HG03159 (cell line): Measurements from ENCODE around the gene ENPEP.

Experiments used
- ATAC-seq: cut with Tn5 transposase; IDR thresholded peaks from one replicate; pipeline ENCODE4 v1.9.1; 2021; ENCODE audit warnings: mild to moderate bottlenecking, moderate library complexity; ENCODE audit not compliant: unreplicated experiment

The ENPEP gene

DNA sequence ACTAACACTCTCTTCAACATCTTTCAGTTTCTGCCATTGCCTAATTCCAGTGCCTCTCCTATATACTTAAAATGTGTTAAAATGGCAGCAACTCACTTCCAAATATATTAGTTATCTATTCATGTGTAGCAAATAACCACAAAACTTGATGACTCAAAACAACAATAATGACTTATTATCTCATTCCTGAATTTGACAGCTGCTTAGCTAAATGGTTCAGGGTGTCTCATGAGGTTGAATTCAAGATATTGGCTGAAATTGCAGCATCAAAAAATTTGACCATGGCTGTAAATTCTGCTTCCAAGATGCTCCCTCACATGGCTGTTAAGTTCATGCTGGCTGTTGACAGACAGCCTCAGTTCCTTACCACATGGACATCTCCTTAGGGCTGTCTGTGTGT lies 121.6 kb downstream of the ENPEP start:
- no peak for ATAC-seq

DNA sequence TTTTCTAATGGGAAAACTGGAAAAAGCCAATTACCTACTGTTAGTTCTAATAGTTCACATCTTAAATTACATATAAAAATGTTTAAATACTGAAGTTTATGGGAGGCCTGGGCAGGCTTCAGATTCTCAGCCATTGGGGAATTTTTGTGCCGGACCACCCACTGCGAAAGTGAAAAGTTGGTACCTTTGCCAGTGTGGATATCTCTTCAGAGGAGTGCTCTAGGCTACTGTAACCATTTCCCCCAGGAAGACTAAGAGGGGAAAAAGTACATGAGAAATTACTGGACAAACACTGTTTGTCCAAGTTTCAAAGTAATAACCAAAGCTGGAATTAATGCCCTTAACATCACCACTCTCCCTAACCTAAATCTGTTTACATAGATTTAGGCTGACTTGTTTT lies 126.1 kb downstream of the ENPEP start:
- no peak for ATAC-seq

DNA sequence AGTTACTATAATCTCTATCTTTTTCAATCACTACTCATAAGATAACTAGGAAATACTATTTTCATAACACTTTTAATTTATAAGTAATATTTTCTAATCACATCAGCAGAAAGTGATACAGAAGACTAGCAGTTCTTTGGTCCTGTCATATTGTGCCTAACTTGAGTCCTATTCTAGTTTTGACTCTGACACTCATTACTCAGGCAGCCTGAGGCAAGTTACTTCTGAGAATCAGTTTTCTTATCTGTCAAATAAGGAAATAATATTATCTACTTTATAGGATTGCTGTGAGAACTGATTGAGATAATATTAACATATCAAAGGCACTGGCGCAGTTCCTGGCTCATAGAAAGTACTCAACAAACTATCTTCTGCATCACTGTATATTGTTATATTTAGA lies 129.1 kb downstream of the ENPEP start:
- no peak for ATAC-seq

DNA sequence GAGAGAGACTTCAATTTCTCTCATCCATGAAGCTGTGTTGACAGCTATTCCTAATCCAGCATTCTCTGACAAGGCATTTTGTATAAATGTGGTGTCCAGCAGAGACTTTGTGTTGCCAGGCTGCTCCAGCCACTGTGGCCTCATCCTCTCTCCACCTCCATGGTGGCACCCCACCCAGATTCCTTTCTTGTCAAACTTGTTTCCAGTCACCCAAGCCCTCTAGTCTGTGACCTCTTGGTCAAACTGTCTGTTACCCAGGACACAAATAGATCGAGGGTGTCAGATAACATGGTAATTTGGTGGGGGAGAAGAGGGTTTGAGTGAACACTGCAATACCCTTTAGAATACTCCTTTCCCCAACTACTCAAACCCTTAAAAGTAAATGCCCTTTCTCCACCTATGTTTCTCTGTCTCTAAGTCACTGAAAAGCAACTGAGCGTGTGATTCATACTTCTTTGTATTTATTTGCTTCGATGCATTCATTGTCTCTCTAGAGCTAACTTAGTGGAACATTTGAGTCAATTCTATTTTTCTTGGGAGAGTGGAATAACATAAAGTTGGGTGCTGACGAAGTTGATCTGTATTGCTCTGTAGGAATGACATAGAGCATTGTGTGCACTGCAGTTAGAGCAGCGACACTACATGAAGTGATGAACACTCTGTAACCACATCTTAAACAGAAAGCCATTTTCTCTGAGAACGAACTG lies 133.2 kb downstream of the ENPEP start:
- ATAC-seq: no peak

DNA sequence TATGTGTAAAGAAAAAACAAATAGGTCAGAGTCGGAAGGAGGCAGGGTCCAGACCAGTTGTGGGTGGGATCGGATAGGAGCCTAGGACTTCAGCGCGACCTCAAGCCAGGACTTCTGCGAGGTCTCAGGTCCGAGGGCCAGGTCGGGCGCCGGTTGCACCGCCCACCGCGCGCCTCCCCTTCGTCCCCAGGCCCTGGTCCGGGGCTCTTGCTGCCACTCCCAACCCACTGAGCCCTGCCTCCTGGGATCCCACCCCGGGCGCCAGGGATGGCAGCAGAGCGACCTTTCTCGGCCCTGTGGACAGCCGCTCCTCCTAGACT lies 134.6 kb downstream of the ENPEP start:
- peak; percentile 21 for ATAC-seq

DNA sequence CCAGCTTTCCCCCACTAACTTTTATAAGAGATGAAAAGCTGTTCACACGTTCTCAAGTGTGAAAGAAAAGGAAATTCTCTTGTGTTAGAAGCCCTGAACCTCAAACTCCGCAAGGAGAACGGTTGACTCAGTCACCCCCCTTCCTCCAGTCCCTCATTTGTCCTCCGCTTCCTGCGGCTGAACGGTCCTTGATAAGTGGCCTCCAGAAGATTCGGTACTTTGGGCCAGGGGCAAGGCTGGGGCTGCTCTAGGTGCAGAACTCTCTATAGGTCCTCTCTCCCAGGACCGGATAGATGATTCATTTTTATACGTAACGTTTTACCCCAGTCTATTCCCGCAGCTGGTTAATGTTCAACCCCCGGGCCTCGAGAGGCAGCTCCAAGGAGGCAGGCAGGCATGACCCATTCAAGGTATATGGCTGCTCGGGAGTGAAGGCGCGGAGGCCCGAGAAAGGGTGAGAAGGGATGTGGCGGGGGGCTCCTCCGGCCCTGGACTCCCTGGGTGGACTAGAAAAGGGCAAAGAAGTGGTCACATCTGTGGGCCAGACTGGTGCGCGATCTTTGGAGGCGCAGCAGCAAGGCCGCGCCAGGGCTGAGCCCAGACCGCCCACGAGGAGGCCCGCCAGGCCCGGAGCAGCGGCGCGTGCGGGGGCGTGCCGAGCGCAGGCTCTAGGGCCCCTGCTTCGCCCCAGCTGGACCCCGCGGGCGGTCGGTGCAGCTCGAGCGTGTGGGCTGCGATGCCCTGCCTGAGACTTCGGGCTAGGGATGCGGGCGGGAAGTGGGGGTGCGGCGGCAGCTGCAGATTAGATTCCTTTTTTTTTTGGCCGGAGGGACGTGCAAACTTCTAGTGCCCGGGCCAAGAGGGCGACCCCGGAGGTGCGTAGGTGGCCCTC lies 135.2 kb downstream of the ENPEP start:
- peak; percentile 78 for ATAC-seq

DNA sequence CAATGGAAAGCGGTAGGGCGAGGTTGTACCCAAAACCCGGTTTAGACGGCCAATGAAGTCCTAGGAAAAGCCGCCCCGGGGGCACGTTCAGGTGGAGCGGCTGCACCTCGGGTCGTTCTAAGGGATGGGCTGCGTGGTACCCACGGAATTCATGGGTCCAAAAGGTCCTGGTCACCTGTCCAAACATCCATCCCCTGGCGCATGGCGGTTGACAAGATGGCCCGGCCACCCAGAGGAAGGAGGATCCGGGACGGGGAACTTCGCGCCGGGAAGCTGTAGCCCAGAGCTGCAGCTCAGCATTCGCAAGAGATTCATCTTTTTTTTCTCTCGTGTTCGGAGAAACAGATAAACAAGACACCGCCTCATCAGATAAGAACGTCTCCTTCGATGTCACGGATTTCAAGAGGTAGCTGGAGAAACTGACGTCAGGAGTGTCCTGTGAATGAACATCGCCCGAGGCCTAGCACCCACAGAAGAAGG lies 136.1 kb downstream of the ENPEP start:
- ATAC-seq: no peak

DNA sequence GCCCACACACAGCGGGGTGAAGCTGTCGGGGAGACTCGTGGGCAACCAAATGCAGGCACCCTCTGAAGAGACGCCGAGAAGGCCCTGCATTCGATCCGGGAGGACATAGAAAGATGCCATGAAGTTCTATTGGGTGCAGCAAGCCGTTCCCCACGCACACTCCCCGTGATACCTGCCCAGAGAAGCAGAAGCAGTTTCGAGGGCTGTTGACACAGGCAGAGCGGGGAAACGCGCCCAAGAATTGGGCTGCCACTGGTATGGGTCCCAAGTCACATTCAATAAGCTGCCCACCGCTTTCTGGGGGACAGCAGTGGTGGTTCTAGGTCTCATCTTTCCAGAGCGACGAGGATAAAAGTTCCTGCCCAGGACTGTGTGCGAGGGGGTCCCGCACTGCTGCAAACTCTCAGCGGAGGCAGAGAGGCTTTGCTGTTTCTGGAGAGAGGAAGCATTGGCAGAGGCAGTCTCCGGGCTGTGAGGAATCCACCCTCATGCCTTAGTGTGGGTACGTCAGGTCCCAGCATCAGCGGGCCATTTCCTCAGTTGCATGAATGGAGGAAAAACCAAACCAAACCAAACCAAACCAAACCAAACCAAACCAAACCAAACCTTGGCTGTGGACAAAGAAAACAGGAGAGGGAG lies 136.8 kb downstream of the ENPEP start:
- ATAC-seq: no peak

DNA sequence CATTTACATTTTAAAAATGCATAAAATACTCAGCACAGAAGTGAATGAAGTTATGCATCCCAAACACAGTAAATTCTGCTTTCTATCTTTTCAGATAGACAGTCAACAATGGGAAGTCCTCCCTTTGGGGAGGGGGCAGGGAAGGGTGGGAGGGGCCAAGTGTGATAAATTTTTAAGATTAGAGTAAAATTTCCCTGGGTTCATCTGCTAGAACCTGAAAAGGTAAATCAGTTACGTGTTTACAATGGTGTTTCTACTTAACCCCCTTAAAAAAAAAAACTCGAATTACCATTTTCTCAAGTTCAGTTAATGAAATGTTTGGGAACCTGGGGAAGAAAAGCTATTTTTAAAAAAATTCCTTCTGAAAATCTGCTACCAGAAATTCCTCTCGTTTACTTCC lies 137.8 kb downstream of the ENPEP start:
- no peak for ATAC-seq

DNA sequence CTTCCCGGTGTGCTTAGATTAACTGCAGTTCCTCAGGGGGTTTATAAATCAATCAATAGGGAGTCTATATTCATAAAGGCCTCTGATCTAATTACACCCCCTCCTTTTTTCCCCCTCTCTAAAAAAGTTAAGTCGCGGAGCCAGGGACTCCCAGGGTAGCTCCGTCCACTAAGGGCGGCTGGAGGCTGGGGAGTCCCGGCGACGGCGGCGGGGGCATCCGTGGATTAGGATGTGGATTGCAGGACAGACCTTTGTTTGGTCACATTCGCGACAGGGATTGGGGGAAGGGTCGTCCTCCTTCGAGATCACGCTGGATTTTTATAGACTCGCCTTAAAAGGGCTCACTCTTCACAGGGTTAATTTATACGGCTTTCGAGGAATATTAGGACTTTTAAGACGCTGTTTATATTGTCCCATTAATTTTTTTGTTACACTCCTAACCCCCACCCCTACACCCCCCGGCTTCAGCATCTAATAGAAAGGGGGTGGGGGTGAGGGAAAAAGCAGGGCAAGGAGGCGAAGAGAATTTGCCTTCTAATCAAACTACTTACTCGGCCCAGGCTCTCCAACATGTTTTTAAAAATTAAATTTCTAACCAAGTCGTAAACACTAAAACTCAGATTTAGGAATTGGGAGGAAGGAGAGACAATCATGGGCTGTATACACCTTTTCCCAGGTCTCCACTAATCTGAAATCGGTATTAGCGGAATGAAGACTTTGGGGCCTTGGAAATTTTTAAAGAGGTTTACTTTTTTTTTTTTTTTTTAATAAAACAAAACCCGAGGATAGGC lies 138.4 kb downstream of the ENPEP start:
- no peak for ATAC-seq
